Measurements from ENCODE around the gene ATG2A.

GRCh38 chr11:64894812-64895452 lies 22.1 kb downstream of the ATG2A start:
- TF ChIP-seq HDAC2 (IDR thresholded peaks at IDR 0.05; ENCODE audit: borderline replicate concordance in 1 of 2, low read depth in 2 of 2, low read length in 2 of 2) = no peak
- TF ChIP-seq SUZ12 (IDR thresholded peaks at IDR 0.05; ENCODE audit: low read length) = no peak
- no peak for TF ChIP-seq CTCF (IDR thresholded peaks at IDR 0.05; ENCODE audit: control extremely low read depth in 1 of 3, insufficient read depth in 1 of 3, low read depth in 1 of 3, low read length in 3 of 3)
- TF ChIP-seq MAX (IDR thresholded peaks at IDR 0.05) = no peak
- no peak for TF ChIP-seq EZH2 (IDR thresholded peaks at IDR 0.05; ENCODE audit: low read depth, low read length, severe bottlenecking)
- no peak for TF ChIP-seq SIX5 (IDR thresholded peaks at IDR 0.05; ENCODE audit: low read depth, low read length)
- no peak for TF ChIP-seq JUND (IDR thresholded peaks at IDR 0.05; ENCODE audit: low read length)
